Left colon (tissue), 2 donors: ENCODE results near the gene C5AR2. TPM values are rescaled to one million over a fixed set of nuclear protein-coding genes. Genes with fewer than 3 reads are reported as not detected.
A peak's percentile ranks its signal among the peaks of the same experiment; 100 is the strongest.
"Not testable (repeated sequence)": the region's sequence is repeated elsewhere in the genome, so short reads cannot be mapped to it uniquely, and the experiment has no call there.

ENCODE experiments used
- ATAC-seq: fragments of 200-7000 bp; cut with Tn5 transposase; one replicate; pipeline ENCODE4 v1.9.1; 2020; ENCODE audit warnings: mild to moderate bottlenecking, moderate library complexity
- DNase-seq, 2 donors: peaks; one replicate each; pipeline ENCODE4 v3.0.0-alpha.2; 2020
- intact Hi-C, 2 donors: fragments of 100-400 bp; cut with DNase I in 1 of 2; cut with micrococcal nuclease in 1 of 2; formaldehyde crosslinking; loops; one replicate each; pipeline versions ENCODE4 v1.11.2 to v1.14.0; 2022; cut with DNase I, micrococcal nuclease
- total RNA-seq, 2 donors: library from RNA; stranded (reverse); fragmentation: NEBNext Ultra II Directional; extraction: Animal tissue kit (Norgen Biotek cat#: 25700); gene quantifications; one replicate each; pipeline ENCODE4 v1.2.1, GENCODE V29; 2021
- donor health status: DM: no; HTN: no; CAD: no.
- donor health status: DM: yes; HTN: yes; CAD: no.

Gene C5AR2
- total RNA-seq, 2 donors from 2014 or later: 0.46 to 2.3 TPM

DNA sequence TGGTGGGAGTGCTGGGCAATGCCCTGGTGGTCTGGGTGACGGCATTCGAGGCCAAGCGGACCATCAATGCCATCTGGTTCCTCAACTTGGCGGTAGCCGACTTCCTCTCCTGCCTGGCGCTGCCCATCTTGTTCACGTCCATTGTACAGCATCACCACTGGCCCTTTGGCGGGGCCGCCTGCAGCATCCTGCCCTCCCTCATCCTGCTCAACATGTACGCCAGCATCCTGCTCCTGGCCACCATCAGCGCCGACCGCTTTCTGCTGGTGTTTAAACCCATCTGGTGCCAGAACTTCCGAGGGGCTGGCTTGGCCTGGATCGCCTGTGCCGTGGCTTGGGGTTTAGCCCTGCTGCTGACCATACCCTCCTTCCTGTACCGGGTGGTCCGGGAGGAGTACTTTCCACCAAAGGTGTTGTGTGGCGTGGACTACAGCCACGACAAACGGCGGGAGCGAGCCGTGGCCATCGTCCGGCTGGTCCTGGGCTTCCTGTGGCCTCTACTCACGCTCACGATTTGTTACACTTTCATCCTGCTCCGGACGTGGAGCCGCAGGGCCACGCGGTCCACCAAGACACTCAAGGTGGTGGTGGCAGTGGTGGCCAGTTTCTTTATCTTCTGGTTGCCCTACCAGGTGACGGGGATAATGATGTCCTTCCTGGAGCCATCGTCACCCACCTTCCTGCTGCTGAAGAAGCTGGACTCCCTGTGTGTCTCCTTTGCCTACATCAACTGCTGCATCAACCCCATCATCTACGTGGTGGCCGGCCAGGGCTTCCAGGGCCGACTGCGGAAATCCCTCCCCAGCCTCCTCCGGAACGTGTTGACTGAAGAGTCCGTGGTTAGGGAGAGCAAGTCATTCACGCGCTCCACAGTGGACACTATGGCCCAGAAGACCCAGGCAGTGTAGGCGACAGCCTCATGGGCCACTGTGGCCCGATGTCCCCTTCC is 11.8 kb upstream of the C5AR2 start:
- DNase-seq (no peak), ATAC-seq (no peak)
- intact Hi-C loops: no loop called here

DNA sequence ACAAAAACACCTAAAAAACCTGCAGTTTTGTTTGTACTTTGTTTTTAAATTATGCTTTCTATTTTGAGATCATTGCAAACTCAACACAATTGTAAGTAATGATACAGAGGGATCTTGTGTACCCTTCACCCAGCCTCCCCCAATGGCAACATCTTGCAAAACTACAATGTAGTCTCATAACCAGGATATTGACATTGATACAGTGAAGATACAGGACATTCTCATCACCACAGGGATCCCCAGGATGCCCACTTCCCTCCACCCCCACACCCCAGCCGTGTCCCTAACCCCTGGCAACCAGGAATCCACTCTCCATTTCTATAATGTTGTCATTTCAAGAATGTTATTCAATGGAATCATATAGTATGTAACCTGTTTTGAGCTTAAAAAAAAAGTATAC is 10.3 kb upstream of the C5AR2 start:
- intact Hi-C loops: no loop called here
- no peak for DNase-seq
- no peak for ATAC-seq

DNA sequence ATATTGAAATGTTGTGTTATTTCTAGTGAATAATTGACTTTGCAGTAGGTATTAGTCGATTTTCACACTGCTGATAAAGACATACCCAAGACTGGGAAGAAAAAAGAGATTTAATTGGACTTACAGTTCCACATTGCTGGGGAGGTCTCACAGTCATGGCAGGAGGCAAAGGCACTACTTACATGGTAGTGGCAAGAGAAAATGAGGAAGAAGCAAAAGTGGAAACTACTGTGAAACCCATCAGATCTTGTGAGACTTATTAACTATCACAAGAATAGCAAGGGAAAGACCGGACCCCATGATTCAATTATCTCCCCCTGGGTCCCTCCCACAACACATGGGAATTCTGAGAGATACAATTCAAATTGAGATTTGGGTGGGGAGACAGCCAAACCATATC is 9.9 kb upstream of the C5AR2 start:
- intact Hi-C loops: no loop called here
- no peak for ATAC-seq
- no peak for DNase-seq

DNA sequence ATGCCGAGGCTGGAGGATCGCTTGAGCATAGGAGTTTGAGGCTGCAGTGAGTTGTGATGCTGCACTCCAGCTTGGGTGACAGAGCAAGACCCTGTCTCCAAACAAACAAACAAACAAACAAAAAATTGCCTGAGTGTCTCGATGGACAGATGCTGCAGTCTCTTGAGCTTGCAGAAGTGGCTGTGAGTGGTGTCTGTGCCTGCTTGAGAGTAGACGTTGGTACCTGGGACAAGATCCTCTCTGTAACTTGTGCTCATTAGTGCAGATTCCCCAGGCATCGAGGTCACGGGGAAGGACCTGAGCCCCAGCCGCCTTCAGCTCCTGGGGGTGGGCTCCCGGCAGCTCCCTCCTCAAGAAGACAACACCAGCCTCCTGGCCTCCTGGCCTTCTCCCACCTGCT is 8.6 kb upstream of the C5AR2 start:
- intact Hi-C loops: no loop called here
- ATAC-seq (no peak), DNase-seq (no peak)

DNA sequence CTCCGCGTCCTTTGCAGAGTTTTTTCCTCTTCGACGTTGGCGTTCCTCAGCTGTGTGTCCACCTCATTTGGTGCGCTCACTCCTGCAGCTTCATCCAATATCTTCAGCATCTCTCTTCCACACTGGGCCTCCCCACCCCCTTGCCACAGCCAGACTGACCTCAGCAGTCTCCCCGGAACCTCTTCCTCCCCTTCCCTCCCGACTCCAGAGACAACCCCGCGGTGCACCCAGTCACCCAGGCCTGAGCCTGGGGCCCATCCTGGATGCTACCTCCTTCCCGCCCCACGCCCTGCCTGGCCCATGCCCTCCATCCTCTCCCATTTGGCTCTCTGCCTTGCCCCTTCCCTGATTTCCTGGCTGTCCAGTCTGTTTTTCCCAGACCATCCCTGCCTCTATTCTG is 8.1 kb upstream of the C5AR2 start:
- DNase-seq (no peak), ATAC-seq (no peak)
- intact Hi-C loops: no loop called here

DNA sequence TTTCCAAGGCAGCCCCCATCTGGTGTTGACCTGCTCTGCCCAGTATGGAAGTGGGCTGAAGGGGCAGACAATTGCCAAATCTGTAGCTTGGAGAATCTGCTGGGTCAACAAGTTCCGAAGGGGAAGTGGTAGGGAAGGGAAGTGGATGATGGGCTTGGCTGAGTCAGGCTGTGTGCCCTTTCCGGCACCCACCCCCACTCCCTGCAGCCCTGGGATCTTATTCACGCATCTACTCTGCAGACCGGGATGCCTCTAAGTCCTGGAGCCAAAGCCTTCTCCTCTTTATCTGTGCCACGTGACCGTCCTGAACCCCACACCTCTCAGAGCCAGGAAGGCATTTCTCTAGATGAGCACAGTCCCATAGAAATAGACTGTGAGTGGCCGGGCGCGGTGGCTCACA is 7.5 kb upstream of the C5AR2 start:
- DNase-seq (peak in 1 of 2 donors; percentile 42), ATAC-seq (peak; percentile 20)
- intact Hi-C loops: no loop called here

DNA sequence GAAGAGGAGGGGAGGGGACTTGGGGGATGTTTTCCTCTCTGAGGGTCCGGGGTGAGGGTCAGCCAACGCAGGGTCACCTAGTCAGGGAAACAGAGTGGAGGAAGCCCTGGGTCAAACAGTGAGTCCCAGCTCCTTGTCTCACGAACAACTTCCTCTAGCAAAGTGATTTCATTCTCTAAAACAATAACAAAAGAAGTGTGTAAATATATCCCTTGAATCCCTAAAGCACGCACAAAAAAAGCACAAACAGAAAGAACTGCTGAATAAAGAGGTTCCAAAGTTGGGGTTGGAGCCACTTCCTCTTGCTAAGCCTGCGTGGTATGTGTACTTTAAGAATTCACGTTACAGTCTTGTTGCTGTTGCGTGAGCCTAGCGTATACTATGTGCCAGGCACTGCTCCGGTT is 1.5 kb upstream of the C5AR2 start:
- ATAC-seq (no peak), DNase-seq (no peak)
- intact Hi-C loops: no loop called here

DNA sequence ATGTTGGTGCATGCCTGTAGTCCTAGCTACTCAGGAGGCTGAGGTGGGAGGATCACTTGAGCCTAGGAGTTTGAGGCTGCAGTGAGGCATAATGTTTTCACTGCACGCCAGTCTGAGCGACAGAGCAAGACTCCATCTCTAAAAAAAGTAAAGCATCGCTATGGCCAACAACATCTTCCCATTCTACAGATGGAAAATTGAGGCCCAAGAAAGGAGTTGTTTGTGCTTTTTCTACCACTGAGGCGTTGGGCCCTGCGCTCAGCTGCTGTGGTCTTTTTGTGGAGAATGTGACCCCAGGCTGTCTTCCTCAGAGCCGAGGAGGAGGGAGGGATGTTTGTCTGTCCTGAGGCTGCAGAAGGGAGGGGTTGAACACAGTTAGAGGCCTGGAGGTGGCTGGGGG is 485 bp upstream of the C5AR2 start:
- intact Hi-C loops: no loop called here
- DNase-seq (no peak), ATAC-seq (no peak)

DNA sequence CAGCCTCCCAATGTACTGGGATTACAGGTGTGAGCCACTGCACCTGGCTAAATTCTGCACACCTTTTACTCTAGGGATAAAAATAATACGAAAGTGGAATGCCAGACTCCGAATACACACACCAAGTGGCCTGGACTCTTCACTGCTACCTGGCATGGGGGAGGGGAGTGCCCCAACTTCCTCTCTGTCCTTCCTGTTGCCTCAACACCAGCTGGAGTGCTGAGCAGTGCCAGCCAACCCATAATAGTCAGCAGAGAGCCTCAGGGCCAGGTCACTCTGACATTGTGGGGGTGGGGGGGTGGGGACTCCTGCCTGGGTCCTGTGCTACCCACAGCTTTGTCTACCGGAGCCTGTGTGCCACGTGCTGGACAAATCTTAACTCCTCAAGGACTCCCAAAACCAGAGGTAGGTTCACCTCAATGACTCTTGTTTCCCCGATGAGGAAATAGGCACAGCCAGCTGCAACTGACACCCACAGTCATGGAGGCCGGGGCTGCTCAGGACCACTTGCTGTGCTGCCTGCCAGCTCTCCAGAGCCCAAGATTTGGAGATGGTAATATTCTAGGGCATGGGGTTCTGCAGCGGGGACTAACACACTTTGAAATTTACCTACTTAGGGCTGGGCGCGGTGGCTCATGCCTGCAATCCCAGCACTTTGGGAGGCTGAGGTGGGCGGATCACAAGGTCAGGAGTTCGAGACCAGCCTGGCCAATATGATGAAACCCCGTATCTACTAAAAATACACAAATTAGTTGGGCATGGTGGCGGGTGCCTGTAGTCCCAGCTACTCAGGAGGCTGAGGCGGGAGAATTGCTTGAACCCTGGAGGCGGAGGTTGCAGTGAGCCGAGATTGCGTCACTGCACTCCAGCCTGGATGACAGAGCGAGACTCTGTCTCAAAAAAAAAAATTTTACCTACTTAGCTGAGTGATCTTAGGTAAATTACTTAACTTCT is 5.1 kb downstream of the C5AR2 start:
- intact Hi-C loops, ATAC-seq: not testable (repeated sequence)
- peak in 1 of 2 donors; percentile 45 for DNase-seq

DNA sequence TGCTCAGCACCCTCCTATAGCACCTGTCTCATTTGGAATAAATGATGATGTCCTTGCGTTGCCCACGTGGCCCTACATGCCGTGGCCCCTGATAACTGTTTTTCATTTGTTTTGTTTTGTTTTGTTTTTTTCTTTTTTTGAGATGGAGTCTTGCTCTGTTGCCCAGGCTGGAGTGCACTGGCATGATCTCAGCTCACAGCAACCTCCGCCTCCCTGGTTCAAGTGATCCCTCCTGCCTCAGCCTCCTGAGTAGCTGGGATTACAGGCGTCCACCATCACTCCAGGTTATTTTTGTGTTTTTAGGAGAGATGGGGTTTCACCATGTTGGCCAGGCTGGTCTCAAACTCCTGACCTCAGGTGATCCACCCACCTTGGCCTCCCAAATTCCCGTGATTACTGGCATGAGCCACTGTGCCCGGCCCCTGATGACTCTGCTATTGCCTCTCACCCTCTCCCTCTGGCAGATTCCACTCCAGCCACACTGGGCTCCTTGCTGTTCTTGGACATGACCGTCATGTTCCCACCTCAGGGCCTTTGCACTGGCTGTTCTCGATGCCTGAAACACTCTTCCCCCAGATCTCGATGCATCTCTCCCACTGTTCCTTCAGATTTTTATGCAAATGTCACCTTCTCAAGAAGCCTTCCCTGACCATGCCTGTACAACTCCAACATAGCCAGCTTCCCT is 7.4 kb downstream of the C5AR2 start:
- intact Hi-C loops: no loop called here

DNA sequence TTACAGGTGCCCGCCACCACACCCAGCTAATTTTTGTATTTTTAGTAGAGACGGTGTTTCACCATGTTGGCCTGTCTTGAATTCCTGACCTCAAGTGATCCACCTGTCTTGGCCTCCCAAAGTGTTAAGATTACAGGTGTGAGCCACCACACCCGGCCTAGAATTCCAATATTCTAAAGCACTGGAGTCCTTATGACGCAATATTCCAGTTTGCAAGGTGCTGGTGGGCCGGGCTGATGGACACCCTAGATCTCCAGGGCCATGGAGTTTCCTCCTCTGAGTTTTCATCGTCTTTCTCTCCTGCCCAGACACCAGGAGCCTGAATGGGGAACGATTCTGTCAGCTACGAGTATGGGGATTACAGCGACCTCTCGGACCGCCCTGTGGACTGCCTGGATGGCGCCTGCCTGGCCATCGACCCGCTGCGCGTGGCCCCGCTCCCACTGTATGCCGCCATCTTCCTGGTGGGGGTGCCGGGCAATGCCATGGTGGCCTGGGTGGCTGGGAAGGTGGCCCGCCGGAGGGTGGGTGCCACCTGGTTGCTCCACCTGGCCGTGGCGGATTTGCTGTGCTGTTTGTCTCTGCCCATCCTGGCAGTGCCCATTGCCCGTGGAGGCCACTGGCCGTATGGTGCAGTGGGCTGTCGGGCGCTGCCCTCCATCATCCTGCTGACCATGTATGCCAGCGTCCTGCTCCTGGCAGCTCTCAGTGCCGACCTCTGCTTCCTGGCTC is 8.7 kb downstream of the C5AR2 start:
- ATAC-seq (no peak), DNase-seq (no peak)
- intact Hi-C loops: no loop called here

More for the DNA sequence above, 7.4 kb downstream of the C5AR2 start:
- DNase-seq (no peak), ATAC-seq (no peak)

DNA sequence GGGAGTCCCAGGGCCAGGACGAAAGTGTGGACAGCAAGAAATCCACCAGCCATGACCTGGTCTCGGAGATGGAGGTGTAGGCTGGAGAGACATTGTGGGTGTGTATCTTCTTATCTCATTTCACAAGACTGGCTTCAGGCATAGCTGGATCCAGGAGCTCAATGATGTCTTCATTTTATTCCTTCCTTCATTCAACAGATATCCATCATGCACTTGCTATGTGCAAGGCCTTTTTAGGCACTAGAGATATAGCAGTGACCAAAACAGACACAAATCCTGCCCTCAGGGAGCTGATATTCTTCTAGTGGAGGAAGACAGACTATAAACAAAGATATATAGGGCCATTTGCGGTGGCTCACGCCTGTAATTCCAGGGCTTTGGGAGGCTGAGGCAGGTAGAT is 9.8 kb downstream of the C5AR2 start:
- intact Hi-C loops: no loop called here
- ATAC-seq (no peak), DNase-seq (no peak)

DNA sequence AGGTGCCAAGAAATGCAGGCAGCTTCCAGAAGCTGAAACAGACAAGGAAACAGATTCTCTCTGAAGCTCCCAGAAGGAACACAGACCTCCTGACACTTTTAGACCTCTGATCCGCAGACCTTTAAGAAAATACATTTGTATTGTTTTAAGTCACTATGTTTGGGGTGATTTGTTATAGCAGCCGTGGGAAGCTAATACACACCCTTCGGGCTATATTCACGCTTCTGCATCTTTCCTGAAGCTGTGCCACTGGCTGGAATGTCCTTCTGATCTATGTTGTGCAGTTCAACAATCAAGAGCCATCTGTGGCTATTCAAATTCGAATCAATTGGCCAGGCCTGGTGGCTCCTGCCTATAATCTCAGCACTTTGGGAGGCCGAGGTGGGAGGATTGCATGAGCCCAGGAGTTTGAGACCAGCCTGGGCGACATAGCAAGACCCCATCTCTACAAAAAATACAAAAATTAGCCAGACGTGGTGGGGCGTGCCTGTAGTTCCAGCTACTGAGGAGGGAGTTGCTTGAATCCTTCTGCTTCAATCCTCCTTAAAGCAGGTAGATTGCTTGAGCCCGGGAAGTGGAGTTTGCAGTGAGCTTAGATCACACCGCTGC is 11.3 kb downstream of the C5AR2 start:
- DNase-seq (no peak), ATAC-seq (no peak)
- intact Hi-C loops: no loop called here

DNA sequence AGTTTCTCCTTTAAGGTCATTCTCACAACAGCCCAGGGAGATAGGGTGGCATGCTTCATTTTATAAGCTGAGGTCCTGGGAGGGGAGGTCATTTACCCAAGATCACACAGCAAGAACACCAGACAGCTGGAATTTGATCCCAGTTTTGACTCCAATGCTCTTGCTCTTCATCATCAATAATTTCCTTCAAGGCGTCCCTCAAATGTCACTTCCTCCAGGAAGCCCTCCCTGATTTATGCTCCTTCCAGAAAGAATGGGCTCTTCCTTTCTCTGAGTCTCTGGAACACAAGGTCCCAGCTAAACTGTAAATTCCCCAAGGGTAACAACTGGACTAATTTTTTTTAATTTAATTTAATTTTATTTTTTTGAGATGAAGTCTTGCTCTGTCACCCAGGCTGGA is 12.4 kb downstream of the C5AR2 start:
- intact Hi-C loops: no loop called here
- DNase-seq (no peak), ATAC-seq (no peak)

DNA sequence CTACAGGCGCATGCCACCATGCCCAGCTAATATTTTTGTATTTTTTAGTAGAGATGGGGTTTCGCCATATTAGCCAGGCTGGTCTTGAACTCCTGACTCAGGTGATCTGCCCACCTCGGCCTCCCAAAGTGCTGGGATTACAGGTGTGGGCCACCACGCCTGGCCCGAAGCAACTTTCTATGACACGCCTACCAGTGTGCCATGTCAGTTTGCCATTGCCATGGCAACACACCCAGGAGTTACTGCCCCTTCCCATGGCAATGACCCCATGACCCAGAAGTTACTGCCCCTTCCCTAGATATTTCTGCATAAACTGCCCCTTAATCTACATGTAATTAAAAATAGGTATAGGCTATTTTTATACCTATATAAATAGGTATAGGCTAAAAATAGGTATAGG is 14.0 kb downstream of the C5AR2 start:
- intact Hi-C loops, DNase-seq: not testable (repeated sequence)

DNA sequence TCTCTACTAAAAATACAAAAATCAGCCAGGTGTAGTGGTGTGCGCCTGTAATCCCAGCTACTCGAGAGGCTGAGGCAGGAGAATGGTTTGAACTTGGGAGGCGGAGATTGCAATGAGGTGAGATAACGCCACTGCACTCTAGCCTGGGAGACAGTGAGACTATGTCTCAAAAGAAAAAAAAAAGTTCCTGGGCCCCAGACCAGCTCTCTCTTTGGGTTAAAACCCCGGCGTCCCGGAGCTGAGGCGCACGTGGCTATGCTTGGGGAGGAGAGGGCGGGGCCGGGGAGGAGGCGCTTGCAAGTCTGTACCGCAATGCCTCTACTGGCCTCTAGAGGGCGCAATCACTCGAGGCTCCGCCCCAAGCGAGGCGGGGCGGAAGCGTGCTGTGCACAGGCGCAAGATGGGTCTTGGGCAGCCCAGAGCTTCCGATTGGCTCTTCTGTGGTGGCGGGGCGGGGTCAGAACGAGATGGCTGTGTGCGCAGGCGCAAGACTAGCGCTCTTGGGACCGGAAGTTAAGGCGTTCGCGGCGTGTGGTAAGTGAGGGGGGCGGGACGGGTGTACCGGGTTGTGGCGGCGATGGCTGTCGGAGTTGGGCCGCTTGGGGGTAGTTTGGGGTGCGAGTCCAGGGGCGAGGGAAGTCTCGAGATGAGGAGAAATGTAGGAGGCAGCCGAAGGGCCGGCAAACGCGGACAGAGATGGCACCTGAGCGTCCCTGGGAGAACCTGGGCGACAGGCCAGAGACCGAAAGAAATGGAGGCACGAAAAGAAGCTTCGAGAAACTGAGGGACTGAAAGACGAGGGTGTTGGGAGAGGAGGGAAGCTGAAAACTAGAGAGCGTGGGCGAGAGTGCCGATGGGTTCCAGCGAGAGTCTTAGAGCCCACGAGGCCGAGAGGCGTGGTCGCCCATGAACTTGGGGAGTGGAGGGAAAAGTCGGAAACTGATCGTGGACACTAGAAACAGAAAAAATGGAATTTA is 17.1 kb downstream of the C5AR2 start, which contains the start of gene DHX34:
Gene DHX34, plus strand, starts transcription at position 497 of the 977 bp plus-strand sequence. CDS start 3,716 bp downstream, outside the sequence.
- peak; percentile 99 for DNase-seq
- ATAC-seq: peak; percentile 99
- intact Hi-C loops: no loop called here

More for the DNA sequence above, 14.0 kb downstream of the C5AR2 start:
- ATAC-seq: not testable (repeated sequence)

DNA sequence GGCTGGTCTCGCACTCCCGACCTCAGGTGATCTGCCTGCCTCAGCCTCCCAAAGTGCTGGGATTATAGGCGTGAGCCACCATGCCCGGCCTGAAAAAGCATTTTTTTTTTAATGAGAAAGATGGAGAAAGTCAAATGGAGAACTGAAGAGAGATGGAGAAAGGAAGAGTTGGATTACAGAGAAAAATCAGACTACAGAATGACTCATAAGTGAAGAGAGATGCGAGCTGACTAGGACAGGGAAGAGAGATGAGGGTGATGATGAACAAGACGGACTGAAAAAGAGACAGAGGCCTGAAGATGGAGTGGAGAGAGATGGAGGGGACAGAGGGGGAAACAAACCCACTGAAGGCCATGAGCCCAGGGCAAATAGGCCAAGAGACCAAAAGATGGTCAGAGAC is 18.7 kb downstream of the C5AR2 start:
- intact Hi-C loops: no loop called here
- ATAC-seq (no peak), DNase-seq (no peak)
